HG02938 (cell line): ENCODE measurements around the gene RCL1.

Experiments
- ATAC-seq: cut with Tn5 transposase; IDR thresholded peaks from one replicate; pipeline ENCODE4 v1.9.1; 2021; ENCODE audit warnings: mild to moderate bottlenecking, moderate library complexity; ENCODE audit not compliant: unreplicated experiment

RCL1 gene

GRCh38 chr9:4811824-4812223 is 19.1 kb downstream of the RCL1 start:
- no peak for ATAC-seq

GRCh38 chr9:4812858-4813257 is 20.1 kb downstream of the RCL1 start:
- ATAC-seq, result no peak

DNA sequence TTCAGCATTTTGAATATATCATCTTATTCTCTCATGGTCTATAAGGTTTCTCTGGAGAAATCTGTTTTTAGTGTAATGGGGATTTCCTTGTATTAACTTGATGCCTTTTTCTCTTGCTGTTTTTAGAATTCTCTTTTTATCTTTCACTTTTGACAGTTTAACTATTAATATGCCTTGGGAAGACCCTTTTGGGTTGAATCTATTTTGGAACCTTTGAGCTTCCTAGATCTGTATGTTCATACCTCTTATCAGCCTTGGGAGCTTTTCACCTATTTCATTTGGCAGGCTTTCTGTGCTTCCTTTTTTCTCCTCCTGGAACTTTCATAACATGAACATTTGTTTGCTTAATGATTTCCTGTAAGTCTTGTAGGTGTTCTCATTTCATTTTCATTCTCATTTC is 22.2 kb downstream of the RCL1 start:
- ATAC-seq, result peak; percentile 44

DNA sequence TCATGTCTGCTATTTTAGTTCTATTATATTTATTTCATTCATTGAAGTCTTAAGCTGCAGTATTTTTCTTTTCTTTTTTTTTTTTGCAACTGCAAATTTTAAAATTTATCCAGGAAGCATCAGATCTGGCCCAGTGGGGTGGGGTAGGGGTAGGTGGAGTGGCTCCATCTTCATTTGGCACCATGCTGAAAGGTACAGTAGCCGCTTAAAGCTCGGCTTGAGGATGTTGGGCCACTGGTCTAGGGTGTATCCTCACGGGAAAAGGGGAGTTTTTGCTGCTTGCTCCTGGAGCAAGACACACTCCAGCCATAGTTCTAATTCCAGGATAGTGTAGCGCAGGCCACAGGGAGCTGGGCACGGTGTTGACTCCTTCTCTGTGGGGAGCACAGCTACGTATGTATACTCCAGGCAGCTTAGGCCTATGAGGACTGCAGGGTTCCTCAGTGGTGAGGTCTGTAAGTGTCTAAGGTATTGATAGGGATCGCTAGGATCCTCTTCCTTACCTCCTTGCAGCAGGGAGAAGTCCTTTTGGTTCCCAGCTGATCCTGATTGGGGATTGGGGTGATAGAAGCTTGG is 22.7 kb downstream of the RCL1 start:
- peak; percentile 39 for ATAC-seq

DNA sequence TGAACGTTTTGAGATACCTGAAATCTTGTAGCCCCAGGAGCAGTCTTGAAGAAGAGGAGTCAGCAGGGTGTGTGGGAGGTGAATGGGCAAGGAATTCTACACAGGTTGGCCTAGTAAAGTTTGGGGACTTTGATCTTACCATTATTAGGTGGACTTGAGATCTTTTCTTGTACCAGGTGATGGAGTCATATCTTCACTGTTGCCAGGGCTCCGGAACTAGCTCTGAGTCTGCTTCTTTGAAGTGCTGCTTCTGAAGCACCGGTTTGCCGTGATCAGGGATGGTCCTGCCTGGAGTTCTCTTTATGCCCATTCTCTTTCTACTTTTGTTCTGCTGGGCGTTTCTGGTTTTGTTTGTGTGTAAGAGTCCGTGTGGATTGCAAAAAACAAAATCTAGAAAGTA is 27.4 kb downstream of the RCL1 start:
- ATAC-seq, result no peak

DNA sequence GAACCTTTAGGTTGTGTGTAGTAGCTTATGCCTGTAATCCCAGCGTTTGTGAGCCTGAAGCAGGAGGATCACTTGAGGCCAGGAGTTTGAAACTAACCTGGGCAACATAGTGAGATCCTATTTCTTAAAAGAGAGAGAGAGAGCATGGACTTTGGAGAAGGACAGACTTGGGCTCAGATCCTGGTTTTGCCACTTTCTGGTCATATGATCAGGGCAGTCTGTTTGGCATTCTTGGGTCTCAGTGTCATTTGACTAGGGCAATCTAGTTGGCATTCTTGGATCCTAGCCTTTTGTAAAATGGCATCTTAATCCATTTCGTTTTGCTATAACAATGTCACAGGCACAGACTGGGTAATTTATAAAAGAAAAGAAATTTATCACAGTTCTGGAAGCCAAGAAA is 28.4 kb downstream of the RCL1 start:
- no peak for ATAC-seq

DNA sequence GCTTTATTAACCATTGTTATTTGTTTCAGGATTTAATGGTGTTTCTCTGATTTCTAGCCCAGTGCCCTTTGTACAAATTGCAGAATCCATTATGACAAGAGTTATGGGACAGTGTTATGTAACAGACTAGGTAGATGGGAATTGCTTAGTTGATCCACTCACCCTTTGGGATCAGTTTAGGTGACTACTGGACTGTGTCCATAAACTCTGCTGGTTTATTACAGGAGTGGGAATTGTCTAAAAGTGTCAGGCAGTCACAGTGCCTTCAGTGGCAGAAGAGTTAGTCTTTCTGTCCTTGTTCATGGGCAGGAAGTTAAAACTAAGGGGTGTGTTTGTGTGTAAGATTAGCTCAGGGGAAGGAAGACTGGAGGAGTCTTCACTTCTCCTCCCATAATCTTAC is 29.3 kb downstream of the RCL1 start:
- no peak for ATAC-seq

GRCh38 chr9:4826417-4827166 is 33.8 kb downstream of the RCL1 start:
- no peak for ATAC-seq

DNA sequence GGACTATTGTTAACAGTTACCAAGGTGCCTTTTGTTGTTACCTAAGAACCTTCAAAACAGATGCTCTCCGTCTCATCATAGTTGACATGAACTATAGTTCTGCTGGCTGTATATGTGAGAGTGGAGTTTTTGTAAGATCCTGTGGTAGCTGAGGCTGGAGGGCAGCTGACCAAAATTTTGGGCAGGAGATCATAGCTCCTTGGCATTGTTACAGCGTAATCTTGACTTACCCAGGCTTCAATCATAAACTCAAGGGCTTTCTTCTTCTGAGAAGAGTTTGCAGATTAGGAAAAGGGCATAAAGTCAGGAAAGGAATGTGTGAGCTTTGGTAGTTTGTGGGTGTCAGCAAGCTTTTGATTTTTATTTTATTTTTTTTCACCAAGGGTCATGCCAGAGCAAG is 34.5 kb downstream of the RCL1 start:
- ATAC-seq, result no peak

DNA sequence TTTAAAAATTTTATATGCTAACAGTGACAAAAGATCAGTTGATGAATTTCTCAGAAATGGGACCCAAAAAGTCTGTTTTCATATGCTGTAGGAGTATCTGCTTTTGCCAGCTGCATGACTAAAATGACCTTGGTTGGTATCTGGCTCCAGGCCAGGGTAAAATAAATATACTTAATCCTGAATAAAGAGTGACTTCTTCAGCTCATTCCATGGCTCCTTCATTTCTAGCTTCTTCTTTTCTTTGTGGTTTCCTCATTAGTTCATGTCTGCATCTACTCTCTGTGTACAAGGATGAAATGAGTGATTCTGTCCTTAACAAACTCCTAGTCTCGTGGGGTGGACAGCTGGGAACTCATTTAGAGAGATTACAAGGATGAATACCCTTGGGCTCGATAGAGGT is 36.0 kb downstream of the RCL1 start:
- ATAC-seq, result no peak

GRCh38 chr9:4829969-4830368 is 37.2 kb downstream of the RCL1 start:
- no peak for ATAC-seq

DNA sequence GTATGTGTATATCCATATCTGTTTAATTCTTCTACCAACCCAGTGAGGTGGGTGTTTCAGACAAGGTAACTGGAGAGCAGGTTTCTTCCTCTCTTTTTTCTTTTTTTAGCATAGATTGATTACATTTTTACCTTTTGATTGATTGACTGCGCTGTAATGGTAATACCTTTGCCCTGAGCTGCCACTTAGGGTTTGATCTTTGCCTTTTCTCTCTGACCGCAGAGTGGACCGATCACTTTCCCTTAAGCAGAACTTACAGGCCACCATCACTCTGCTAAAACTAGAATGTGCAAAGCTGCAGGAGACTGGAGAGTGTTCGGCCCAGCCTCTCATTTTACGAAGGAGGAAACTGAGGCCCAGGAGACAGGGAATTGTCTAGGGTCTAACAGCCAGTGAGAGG is 38.0 kb downstream of the RCL1 start:
- no peak for ATAC-seq

DNA sequence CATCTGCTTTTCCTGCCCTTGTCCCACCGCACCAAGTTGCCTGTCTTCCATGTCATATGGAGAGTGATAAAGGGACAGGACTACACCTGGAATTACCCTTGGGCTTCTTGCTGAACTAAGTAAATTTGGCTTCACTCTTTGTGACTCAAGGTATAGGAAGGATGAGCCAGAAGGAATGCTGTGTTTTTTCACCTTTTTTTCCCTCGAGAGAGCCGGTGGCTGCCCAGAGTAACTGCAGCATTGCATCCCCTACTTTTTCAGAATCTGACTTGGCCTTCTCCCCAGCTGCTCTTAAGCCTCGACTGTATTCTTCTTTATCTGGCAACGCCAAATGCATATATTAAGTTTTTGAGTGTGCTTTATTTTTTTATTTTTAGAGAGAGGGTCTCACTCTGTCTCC is 38.4 kb downstream of the RCL1 start:
- no peak for ATAC-seq

DNA sequence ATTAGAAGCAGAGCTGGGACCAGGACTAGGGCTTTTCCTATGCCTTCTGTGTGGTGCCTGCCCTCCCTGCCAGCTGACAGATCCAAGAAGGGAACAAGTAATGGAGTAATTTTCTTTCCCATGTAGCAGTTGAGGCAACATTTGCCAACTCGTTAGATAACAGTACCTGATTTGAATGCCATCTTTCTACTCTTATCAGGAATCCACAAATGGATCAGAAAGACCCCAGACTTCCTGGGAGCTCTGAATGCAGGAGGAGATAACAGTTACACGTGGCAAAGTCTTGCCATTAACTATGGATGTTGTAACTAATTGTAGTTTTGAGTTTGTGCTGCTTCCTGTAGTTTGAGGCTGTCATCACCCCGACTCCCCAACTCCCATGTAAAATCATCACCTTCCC is 39.2 kb downstream of the RCL1 start:
- ATAC-seq, result no peak

- ATAC-seq, result no peak
Observed at GRCh38 chr9:4832786-4833579, 40.2 kb downstream of the RCL1 start.

GRCh38 chr9:4833781-4834560 is 41.2 kb downstream of the RCL1 start:
- no peak for ATAC-seq

DNA sequence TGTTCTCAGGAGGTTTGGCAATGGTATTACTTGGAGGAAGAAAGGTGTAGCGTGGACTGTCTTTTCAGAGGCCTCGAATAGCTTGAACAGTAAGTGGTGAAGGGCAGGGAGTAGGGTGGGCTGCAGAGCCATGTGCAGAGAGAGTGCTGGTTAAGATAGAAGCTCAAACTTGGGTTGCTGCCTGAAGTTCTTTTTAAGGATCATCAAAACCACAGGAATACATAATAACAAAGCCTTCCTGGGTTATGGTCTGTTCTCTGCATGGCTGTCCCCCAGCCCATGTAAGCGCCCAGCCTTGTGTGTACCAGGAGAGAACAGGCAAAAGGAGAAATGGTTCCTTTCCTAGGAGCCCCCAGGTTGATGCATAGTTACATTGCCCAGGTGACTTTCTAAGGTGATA is 43.9 kb downstream of the RCL1 start:
- no peak for ATAC-seq

DNA sequence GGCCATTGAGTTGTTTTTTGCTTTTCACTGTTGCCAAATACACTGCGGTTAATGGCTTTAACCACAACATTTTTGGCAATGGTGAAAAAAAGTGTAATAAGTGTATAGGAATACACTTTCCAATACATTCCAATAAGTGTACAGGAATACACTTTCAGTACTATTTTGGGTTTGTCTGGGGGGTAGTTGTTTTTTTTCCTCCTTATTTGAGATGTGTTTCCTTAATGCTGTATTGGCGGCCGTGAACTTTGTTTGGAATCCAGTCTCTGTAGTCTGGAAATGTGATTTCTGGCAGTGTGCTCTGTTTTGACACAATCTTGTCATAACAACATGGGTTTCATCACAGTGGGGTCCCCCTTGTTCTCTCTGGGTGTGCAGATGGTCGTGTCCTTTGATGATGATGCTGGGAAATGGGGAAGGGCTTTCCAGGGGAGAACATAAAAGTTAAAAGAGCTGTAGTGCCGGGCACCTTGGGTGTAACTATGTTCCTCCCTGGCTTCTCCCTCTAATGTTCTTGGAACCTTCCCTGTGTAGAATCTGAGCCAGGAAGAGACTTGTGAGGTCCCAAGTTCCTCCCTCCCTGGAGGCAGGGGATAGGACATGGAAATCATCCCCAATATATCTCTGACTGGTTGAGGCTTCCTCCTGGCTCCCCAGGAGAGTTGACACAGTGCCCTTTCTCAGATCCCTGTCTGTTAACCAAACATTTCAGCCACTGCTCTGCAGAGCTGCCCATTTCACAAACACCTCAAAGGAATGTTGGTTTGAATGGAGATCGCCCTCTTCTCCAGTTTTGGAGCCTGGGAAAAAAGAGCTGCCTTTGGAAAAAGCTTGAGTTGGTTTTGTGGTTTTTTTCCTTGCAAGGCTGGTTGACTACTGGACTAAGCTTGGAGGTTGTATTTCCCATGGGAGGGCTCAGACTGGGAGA is 44.8 kb downstream of the RCL1 start:
- ATAC-seq, result no peak

DNA sequence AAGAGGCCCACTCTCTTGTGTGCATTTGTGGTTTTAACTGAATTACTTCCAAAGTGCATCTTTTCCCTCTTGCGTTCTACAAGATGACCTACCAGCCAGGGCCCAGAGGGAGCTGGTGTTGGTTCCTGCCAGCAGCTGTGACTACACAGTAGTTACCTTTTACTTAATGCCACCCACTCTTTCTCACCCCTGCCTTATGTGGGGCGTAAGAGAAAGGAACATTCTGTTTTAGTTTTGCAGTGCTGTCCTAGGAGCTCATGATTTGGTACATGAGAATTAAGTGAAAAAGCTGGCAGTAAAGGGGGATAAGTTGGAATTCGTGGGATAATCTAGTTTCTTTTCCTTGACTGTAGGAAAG is 45.4 kb downstream of the RCL1 start:
- ATAC-seq, result no peak

- no peak for ATAC-seq
Observed at GRCh38 chr9:4839470-4839912, 46.7 kb downstream of the RCL1 start.
